ENCODE measurements around the gene RNF224.
"Not testable (repeated sequence)": the region's sequence is repeated elsewhere in the genome, so short reads cannot be mapped to it uniquely, and the experiment has no call there.

RNF224 gene

DNA sequence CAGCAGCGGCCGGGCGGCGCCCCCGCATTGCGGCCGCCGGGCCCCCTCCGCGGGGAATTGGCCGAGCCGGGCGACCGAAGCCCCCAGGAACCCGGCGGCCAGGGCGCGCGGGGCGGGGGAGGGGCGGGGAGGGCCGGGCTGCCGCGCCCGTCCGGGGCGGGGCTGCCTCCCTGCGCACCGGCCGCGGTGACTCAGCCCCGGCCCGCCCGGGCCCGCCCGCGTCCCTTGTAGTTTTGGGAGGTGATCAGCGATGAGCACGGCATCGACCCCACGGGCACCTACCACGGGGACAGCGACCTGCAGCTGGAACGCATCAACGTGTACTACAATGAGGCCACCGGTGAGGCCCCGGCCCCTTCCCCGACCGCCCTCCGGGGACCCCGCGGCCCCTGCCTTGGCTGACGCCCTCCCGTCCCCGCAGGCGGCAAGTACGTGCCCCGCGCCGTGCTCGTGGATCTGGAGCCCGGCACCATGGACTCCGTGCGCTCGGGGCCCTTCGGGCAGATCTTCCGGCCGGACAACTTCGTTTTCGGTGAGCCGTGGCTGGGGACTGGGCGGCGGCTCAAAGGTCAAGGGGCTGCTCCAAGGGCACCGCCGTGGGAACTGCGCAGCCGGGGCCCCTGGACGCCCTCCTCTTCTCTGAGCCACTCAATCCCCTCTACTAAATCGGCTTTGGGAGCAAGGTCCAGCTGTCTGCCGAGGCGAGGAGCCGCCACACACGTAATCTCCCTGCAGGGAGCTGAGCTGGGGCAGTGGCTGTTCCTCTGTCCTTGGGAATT is 14.4 kb downstream of the RNF224 start:
- DNase-seq: no peak

DNA sequence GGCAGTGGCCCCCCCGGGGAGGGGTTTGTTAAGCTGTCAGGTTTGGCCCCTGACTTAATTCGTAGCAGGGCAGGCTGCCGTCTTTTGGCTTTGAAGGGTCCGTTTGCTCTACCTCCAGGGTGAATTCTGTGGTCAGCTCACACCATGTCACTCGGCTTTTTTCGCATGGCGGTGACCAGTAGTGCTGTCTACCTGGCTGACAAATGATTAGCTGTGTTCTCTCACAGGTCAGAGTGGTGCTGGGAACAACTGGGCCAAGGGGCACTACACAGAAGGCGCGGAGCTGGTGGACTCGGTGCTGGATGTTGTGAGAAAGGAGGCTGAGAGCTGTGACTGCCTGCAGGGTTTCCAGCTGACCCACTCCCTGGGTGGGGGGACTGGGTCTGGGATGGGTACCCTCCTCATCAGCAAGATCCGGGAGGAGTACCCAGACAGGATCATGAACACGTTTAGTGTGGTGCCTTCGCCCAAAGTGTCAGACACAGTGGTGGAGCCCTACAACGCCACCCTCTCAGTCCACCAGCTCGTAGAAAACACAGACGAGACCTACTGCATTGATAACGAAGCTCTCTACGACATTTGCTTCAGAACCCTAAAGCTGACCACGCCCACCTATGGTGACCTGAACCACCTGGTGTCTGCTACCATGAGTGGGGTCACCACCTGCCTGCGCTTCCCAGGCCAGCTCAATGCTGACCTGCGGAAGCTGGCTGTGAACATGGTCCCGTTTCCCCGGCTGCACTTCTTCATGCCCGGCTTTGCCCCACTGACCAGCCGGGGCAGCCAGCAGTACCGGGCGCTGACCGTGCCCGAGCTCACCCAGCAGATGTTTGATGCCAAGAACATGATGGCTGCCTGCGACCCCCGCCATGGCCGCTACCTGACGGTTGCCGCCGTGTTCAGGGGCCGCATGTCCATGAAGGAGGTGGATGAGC is 15.2 kb downstream of the RNF224 start:
- no peak for DNase-seq

DNA sequence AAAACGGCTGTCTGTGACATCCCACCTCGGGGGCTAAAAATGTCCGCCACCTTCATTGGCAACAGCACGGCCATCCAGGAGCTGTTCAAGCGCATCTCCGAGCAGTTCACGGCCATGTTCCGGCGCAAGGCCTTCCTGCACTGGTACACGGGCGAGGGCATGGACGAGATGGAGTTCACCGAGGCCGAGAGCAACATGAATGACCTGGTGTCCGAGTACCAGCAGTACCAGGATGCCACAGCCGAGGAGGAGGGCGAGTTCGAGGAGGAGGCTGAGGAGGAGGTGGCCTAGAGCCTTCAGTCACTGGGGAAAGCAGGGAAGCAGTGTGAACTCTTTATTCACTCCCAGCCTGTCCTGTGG is 15.9 kb downstream of the RNF224 start:
- not testable (repeated sequence) for DNase-seq

DNA sequence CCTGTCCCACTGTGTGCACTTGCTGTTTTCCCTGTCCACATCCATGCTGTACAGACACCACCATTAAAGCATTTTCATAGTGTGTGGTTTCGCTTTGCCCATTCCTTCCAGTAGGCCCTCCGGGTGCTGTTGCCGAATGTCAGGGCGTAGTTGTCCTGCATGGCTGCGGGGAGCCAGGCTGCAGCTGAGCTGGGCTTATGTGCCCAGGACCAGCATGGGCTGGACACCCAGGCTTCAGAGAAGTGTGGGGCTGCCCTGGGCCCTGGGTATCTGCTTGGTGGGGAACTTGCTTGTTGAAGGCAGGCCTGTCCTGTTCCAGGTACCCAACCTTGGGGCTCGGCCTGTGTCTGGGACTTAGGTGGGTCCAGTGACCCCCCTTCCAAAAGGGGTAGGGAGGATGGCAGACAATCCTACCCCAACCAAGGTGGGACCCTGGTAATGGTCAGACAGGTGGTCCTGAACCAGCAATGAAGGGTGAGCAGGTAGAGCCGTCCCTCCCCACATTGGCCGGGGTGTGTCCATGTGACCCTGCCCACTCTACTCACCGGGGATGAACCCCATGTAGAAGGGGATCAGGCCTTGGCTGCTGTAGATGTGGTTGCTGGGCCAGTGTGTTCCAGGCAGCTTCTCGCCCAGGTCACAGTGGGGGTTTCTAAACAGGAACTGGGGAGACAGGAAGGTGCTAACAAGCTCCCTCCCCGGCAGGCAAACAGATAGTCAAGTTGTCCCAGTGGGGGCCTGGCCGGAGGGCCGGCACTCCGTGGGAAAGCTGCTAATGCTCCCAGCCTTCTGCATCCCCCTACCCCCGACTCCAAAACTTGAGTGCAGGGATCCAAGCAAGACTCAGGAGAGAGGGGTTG is 16.6 kb downstream of the RNF224 start:
- DNase-seq: no peak

DNA sequence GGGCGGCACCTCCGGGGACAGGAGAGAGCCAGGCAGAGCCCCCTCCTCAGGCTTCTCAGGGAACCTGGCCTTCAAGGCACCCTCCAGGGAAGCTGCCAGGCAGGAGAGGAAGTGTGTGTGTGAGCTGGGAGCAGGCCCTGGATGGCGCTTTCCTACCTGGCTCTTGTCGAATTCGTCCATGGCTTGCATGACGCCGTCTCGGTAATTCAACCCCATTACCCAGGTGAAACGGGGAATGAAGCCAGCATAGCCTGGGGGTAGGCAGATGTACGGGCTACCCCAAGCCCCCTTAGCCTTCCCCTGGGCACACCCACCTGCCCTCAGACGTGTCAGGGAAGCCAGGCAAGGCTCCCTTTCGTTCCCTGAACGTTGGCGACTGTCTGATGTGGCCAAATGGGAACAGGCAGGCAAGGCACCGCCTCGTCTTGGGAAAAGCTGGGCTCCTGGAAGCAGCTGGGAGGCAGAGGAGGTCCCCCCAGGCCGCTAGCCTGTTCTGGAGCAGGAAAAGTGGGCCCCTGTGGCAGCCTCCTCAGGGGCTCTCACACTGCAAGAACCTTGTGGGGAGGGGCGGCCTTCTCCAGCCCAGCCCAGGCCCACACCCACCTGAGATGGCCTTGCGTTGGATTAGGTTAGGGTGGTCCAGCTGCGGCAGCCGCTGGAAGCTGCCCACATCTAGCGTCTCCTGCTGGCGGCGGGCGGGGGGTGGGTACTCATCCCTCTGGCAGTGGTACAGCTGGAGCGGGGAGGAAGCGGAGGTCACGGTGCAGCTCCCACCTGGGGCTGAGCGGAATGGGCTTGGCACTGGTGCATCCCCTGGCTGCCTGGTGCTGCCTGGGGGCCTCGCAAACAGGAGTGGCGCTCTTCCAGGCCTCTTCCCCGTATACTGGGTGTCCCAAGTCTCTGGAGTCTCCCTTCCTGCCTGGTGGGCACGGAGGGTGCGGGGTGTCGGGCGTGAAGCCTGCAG is 17.5 kb downstream of the RNF224 start:
- peak; percentile 52 for DNase-seq

DNA sequence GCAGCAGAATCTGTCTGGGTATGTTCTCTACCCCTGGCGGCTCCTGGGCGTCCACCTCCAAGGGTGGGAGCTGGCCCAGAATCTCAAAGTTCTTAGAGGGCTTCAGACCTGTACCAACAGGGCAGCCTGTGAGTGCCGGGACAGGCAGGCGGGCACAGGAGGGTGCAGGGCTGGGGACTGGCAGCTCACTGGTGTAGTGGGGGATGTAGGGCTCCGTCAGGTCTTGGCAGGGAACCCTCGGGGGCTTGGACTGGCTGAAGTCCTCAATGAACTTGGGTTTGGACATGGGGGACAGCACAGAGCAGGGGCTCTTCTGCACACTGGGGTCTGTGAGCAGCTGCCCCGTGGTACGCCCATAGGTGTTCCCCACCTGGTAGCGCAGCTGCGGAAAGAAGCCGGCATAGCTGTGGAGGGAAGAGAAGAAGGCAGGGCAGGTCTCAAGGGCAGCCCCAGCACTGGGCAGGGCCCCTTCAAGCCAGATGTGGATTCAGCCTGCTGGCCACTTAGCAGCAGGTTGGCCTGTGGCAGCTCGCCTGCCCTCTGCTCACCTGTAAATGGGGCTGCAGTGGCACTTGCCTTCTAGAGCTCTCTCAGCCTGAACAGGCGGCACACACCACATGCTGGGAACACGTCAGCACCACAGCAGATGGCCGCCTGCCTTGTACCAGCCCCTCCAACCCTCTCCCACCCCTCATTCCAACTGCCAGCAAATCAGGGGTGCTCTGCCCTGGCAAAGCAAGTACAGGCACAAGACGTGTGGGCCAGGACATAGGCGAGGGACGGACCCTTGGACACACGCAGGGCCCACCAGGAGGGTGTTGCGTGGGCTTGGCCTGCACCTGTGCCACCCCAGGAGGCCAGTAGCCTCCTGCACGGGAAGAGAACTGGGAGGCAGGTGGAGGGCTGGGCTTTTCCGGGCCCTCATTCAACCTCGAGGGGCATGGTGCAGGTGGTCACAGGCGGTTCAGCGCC is 18.4 kb downstream of the RNF224 start:
- DNase-seq: no peak

DNA sequence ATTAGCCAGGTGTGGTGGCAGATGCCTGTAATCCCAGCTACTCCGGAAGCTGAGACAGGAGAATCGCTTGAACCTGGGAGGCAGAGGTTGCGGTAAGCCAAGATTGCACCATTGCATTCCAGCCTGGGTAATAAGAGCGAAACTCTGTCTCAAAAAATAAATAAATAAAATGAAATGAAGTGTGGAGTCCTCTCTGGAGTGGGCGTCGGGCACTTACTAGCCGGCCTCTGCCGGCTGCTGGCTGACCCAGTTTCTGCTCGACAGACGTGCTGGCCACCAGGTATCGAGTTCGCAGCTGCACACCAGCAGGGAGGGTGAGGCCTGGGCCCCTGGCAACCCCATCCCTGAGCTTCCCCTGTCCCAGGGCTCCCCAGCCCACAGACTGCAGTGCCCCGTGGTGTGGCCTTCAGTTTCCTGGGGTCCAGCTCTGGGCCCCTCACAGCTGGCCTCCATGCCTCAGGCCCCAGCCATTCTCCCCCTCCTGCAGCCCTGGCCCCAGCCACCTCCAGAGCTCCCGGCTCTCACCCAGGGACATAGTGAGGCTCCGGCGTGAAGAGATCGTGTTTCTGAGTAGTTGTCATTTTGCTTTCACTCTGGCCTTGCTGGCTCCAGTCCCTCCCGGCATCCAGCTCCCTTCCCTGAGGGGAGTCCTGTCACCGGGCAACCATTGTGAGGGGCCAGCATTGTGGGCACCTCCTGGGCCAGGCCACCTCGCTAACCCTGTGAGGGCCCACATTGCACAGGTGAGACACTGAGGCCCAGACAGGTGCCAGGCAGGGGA is 20.0 kb downstream of the RNF224 start:
- no peak for DNase-seq

DNA sequence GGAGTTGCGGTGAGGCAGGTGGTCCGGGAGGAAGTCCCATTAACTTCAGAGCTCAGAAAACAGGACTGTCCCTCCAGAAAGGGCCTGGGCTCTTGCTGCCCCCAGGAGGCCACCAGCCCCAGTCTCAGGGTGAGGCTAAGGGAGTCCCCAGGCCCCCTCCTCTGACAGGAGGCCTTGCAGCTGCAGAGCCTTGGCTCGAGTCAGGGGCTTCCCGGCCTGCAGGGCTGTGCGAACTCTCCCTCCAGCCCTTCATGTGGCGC is 20.5 kb downstream of the RNF224 start:
- DNase-seq: no peak

DNA sequence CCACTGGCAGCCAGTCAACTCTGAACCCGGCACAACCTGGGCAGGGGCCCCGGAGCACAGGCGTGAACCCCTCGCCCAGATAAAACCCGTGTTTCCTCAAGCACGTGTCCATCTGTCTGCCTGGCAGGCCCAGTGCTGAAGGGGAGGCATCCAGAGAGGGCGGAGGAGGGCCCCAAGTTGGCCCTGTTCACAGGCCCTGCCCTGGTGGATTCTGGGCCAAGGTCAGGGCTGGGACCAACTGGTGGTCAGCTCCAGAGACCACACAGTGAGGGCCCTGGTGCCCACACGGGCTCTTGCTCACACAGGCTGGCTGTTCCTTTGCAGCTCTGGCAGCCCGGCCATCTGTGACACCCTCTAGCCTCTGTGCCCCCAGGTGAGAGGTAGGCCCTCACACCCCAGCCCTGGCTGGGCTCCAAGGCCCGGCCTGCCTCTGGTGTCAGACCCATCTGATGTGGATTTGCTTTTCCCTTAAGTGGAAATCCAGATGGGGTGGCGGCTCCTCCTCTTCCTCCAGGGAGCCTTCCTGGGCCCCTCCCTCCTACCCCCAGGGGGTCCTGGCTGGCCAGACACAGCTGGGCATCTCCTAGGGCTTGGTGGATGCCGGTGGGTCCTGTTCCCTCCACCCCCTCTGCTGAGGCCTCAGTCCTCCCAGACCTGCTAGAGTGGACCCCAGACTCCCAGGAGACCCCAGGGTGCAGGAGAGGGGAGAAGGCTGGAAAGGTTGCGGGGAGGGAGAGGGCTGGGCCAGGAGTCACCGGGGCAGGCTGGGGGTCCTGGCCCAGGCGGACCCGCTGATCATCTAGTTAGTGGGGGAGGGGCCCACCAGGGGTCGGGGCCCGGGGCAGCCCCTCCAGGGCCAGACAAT is 23.3 kb downstream of the RNF224 start:
- DNase-seq: no peak

DNA sequence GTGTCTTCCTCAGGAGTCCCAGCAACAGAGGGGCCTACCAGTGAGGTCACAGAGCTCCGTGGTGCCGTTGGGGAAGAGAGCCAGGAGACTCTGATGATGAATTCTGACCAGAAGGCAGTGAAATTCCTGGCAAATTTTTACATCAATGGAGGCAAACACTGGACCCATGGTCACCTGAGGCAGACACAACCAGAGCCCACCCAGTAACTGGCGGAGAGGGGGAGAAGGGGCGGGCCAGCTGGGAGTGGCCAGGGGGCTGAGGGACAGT is 23.8 kb downstream of the RNF224 start, which contains the start of gene STPG3:
Gene STPG3 (plus strand): TSS at position 93 of the 268 bp plus-strand sequence. CDS start 1 bp downstream, at position 94.
- no peak for DNase-seq

DNA sequence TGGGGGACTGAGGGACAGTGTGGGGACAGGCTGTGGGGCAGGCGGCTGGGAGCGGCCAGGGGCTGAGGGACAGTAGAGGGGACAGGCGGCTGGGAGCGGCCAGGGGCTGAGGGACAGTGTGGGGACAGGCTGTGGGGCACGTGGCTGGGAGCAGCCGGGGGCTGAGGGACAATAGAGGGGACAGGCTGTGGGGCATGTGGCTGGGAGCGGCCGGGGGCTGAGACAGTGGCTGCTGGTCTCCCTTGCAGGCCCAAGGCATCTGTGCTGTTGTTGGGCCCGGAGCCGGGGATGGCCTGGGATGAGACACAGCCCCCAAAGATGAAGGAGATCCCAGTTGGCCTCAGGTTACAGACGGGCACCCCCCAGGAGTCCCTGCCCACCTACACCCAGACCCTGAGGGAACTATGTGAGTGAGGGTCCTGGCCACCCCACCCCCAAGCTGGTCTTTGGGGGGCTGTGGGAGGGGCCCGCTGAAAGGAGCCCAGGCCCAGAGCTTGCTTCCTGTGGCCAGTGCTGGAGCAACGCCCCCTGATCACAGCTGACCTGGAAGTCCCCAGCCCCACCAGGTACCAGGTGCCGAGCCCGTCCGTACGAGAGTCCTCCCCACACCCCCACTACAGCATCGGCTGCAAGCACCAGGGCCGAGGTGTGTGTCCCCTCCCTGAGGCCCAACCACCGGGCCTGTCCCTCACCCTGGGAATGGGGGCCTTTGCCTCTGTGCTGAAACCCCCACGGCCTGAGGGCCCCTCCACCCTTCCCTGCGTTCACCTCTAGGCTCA is 24.4 kb downstream of the RNF224 start:
- DNase-seq: no peak

DNA sequence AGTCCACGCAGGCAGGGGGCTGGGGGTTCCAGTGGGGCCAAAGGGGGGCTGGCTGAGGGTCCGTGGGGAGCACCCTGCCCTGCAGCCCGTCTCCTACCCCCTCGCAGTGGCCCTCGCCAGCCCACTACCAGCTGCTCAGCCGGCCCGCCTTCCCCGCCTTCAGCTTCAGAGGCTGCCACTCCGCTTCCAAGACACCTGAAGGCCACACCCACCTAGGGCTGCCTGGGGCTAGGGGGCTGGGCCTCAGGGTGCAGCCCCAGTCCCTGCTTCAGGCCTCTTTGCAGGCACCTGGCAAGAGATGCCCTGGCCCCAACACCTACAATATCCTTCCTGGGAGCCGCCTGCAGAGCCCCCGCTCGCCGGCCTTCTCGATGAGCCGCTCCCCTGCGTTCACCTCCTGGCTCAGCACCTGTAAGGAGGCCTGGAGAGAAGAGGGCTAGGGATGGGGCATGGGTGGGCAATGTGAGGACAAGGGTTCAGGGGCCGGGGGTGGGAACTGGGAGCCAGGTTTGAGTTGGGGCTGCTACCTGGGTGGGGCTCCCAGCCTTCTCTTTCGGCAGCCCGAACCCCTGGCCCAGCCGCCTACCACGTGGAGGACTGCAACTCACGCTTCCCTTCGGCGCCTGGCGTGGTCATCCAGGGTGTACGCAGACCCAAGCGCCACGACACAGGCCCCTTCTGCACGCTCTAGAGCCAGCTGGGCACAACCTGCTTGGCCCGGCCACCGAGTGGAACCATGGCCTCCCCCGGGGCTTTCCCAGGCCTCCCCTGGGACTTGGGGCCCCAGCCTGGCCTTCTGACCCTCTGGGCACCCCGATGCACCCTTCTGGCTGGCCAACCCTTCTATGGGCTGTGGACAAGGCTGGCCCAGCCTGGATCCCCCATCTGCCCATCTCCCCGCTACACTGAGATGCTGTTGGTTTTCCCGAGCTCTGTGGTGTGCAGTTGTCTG is 25.5 kb downstream of the RNF224 start:
- DNase-seq: no peak

DNA sequence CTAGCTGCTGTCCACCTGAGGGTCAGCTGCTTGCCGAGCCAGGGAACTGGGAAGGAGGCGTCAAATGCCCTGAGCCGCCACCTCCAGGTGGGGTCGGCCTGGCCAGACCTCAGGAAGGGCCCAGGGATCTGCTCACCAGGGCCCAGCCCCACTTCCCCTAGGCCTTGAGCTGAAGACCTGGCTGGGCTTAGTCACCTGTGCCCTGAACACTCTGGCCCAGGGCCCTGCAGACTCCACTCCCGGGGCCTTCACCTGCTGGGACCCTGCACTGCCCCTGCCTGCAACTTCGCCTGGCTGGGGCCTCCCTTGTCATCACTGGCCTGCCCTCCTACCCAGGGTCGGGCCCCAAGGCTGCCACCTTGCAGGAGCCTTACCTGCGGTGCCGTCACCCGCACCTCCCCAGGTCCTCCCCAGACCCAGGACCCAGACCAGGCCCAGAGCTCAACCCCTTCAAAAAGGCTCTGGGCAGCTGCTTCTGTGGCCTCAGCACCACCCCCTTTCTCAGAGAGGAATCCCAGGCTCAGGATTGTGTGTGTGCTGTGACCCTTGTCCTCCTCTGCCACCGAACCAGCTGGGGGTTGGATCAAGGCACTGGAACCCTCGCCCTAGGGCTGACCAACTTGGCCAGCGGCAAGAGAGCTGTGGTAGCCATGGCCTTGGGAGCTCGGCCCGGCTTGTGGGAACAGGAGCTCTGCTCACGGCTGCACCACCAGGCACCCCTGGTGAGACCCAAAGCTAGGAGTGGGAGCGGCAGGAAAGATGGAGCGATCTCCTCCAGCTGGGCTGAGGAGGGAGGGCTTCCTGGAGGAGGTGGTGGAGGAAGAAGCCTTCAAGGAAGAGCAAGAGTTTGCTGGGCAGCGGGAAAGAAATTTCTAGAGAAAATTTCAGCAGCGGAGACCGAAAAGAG is 26.7 kb downstream of the RNF224 start:
- no peak for DNase-seq

DNA sequence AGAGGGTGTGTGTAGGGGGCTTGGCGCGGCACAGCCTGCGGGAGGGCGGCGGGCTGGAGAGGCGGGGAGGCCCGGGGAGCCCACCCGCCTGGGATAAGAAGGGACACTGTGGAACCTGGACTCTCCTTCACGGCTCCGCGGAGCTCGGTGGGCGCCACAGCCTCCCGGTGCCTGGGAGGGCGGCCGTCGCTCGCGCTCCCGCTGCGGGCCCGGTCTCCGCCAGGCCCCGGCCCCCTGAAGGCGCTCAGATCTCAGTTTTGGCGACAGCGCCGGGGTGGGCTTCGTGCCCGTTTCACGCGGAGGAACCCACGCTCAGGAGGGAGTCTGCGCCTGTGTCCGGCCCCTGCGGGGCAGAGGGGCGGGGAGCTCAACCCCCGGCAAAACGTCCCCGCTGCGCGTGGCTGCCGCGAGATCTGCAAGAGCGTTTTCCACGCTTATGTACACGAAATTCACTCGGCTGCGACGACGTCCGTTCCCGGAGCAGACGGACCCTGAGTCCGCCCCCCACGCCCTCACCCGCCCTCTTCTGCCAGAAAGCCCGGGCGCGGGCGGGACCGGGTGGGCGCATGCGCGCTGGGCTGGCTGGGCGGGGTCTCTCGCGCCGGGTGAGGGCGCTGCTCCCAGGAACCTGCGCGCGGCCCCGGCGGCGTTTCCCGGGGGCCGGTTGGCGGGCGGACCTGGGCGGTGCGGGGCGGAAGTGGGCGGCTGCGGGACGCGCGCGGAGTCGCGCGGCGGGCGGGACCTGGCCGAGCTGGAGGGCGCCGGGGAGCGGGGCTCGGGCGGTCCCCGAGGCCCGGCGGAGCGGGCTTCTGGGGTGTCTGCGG is 27.5 kb downstream of the RNF224 start, which contains the start of gene NELFB:
Gene NELFB (plus strand): TSS at position 704 of the 824 bp plus-strand sequence.
- peak; percentile 33 for DNase-seq

Measured in NCI-H2081 treated with DMSO at 0.1 percent for 48 hours (cell line).